Measurements from ENCODE around the gene KLHL7.

- no peak for TF ChIP-seq GATA2 (IDR thresholded peaks at IDR 0.05; ENCODE audit: low read depth, low read length)
- no peak for TF ChIP-seq GATA3 (IDR thresholded peaks at IDR 0.05; ENCODE audit: low read depth, low read length)
These were observed 62.1 kb downstream of the KLHL7 start for GRCh38 chr7:23167691-23168090.

All from SH-SY5Y (cell line).